Measurements from ENCODE around the gene GAMT.

GAMT gene

DNA sequence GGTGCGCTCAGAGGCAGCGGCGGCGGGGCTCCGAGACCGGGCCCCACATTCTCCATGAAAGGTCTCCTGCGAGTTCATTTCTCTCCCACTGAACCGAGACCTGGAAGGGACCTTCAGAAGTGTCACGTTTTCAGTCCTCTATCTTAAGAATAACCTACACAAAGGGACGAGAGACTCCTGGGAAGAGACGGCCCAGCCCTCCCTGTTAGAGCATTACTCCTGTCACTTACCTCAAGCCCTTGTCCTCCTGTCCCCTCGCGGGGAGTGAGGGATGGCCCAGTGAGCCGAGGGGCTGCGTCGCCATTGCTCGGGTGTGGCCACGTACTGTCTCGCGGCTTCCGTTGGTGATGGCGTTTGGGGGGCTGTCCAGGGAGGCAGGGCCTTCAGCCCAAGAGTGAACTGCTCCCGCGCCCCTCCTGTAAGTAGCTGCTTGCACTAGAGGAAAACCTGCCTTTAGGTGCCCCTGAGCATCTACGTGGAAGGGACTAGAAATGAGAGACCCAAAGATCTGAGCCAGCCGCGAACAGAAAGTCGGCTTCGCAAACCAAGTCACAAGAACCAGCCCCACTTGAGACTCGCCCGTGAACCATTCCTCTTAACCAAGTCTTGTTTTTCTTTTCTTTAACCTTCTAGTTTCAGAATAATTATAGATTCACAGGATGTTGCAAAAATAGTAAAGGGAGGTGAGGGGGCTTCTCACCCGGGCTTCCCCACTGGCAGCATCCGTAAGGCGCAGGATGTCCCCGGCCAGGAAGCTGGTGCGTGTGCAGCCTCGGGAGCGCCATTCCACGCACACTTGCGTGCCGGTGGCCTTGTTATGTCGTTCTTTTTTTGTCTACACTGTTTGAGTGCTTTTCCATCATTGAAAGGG is 38.7 kb downstream of the GAMT start:
- no peak for DNase-seq

DNA sequence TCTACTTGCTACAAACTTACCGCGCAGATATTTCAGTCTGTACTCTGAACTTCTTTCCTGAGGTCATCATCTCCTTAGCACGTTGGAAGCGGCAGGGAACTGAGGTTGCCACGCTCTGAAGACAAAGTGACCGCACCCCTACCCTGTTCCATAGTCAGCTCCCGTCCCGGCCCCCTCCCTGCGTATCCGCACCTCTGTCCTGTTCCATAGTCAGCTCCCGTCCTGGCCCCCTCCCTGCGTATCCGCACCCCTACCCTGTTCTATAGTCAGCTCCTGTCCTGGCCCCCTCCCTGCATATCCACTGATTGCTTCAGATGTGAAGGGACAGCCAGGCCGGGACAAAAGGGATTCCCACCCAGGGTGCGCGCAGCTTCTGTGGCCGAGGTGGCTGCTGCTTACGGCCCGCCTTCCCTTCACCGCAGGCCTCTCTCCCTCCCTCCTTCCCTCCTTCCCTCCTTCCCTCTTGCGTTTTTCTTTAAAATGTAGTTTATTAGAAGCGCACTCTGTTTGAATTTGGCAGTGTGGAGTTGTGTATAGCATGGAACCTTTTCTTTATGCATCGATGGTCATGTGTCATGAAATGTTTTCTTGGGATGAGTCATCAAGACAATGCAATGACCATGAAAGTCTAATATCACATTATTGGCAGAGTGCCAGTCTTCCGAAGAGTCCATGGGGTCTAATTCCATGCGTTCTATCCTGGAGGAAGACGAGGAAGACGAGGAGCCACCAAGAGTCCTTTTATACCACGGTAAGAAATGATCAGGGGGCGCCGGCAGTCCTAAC is 39.5 kb downstream of the GAMT start:
- peak; percentile 79 for DNase-seq

DNA sequence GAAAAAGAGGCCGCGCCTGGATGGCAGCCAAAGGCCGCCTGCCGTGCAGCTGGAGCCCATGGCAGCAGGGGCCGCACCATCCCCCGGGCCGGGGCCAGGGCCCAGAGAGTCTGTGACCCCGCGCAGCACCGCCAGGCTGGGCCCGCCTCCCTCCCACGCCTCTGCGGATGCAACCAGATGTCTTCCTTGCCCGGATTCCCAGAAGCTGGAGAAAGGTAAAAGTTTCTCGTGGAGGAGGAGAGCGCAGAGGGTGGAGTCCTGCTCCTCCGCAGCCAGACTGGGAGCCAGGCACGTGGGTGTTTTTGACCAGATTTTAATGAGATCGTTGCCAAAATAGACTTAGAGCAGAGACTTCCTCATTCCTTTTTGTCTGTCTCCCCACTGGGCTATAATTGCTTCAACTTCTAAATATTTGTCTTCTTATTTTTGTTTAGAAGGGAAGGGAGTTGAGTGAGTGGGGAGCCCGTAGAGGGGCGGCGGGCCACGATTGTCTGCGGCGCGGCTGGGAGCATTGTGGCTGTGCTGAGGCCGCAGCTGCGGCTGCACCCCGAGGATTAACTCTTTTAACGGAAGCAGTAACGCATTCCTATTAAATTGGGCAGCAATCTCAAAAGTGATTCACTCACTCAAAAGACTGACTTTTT is 40.4 kb downstream of the GAMT start:
- peak; percentile 86 for DNase-seq

DNA sequence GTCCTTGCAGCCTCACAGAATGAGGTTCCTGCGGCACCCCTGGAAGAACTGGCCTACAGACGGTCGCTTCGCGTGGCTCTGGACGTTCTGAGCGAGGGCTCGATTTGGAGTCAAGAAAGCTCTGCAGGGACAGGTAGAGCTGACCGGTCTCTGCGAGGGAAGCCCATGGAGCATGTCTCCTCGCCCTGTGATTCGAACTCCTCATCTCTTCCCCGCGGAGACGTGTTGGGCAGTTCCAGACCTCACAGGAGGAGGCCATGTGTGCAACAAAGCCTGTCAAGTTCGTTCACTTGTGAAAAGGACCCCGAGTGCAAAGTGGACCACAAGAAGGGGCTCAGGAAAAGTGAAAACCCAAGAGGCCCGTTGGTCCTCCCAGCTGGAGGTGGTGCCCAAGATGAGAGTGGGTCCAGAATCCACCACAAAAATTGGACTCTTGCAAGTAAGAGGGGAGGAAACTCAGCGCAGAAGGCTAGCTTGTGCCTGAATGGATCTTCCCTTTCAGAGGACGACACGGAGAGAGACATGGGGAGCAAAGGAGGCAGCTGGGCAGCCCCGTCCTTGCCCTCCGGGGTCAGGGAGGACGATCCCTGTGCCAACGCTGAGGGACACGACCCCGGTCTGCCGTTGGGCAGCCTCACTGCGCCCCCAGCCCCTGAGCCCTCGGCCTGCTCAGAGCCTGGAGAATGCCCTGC is 41.1 kb downstream of the GAMT start:
- DNase-seq = no peak

DNA sequence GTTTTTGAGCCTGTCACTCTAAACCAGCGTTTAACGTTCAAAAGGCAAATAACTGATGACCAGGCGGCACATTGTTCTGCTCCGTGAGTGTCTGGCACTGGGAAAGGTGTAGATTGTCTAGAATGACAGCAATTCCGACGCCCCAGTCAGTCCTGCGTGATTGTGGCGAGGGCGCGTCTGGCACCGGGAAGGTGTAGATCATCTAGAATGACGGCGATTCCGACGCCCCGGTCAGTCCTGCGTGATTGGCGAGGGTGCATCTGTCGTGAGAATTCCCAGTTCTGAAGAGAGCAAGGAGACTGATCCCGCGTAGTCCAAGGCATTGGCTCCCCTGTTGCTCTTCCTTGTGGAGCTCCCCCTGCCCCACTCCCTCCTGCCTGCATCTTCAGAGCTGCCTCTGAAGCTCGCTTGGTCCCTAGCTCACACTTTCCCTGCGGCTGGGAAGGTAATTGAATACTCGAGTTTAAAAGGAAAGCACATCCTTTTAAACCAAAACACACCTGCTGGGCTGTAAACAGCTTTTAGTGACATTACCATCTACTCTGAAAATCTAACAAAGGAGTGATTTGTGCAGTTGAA is 43.7 kb downstream of the GAMT start:
- DNase-seq = no peak

DNA sequence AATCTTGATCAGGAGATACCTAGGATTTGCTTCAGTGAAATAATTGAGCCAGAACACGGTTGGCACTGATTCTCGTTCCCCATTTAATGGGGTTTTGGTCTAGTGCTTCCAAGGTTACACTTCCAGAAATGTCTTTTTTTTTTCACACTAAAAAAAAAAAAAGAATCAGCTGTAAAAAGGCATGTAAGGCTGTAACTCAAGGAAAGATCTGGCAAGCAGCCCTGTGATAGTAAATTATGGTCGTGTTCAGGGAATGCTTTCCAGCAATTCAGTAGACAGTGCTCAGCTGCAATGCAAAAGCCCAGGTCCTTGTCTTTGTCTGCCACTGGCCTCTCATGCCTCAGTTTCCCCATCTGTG is 44.9 kb downstream of the GAMT start:
- peak; percentile 15 for DNase-seq

DNA sequence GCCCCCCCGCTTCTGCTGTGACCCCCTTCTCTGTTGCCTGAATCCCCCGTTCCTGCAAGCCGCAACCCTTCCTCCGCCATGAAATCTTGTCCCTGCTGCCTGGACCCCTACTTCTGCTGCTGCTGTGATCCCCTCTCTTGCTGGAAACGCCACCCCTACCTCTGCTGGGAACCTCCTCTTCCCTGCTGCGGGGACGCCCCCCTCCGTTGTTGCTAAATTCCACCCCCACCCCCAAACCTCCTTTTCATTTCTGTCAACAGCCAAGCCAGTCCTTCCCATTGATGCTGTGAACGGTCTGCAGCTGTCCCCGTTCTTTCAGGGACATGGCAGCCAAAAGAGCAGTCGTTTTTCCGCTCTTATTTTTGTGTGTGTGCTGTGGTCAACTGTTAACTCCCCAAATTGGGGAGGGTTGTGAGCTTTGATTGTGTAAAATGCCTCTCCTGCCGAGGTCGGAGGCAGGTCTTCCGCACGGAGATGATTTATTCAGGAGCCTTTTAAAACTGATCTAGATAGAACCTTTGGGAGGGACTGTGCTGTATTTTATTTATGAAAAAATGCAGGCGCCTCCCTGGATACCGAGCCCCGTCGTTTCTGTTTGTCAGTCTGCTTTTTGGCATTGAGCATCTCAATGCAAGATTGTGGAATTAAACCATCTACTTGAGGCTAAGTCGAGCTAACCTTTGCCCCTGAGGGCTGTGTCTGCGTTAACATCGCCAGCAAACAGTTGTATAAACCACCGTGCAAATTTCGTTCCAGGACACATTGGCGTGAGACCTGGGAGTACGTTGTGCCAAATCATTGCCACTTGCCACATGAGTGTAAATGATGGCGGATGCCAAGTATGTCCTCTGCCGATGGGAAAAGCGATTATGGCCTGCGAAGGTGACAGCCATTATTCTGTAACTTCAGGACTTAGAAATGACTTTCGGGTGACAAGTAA is 45.5 kb downstream of the GAMT start:
- DNase-seq = no peak

DNA sequence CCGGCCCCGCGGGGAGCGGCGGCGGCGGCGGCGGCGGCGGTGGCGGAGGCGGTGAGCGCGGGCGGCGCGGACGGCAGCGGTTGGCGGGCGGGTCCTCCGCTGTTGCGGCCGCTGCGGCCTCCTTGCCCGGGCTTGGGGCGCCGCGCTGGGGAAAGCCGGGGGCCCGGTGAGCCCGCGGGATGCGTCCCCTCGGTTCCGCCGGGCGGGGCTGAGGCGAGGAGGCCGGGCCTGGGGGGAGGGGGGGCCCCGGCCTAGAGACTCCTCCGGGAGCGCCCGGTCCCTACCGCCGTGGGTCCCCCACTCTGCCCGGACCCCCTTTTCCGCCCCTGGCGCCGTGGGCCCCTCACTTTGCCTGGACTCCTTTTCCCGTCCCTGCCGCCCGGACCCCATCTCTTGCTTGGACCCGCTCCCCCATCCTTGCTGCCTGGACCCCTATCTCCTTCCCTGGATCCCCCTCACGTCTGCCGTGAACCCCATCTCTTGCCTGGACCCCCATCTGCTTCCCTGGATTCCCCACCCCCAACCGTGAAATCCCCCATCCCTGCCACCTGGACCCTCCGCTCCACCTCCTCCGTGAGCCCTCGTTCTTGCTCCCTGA is 46.3 kb downstream of the GAMT start:
- DNase-seq = no peak

DNA sequence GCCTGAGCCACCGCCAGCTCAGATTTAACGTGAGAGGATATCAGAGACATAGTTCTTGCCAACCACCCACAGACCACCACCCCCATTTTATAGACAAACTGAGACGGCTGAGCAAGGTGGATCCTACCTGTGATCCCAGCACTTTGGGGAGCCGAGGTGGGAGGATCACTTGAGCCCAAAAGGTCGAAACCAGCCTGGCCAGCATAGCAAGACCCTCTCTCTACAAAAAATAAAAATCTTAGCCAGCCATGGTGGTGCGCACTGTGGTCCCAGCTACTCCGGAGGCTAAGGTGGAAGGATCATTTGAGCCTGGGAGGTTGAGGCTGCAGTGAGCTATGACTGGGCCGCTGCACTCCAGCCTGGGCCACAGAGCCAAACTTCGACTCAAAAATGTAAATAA is 48.2 kb downstream of the GAMT start:
- no peak for DNase-seq

DNA sequence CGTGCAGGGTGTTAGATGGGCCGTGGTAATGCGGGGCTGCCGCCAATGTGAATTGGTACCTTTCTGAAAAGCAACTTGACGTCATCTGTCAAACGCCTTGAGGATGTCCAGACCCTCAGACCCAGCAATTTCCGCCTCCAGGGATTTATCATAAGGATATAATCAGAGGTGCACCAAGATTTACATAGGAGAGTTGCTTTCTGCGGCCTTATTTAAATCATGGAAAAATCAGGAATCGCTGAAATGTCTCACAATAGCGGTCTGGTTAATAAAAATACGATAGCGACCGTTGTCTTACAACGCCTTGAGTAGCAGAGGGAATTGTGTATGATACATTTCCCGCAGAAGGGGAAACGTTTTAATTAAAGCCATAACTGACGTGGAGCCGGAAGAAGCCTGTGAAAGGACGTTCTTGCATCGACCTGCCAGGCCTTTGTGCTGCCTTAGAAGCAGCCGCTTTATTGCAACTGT is 49.9 kb downstream of the GAMT start:
- no peak for DNase-seq

DNA sequence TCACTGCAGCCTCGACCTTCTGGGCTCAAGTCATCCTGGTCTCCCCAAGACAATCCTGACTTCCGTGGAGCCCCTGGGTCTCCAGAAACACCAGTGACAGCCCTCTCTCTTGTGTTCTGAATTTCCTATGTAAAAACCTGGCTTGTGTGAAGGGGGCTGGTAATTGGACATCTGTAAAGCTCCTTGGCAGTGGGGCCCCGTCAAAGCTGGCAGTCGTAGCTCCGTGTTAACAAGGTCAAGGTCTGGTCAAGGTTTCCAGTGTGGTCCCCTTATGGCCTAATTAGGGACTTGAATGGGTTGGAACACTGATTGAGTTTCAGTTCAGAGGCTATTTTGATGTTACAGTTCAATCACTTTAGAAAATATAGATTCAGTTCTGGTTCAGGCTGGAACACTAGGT is 50.5 kb downstream of the GAMT start:
- no peak for DNase-seq

DNA sequence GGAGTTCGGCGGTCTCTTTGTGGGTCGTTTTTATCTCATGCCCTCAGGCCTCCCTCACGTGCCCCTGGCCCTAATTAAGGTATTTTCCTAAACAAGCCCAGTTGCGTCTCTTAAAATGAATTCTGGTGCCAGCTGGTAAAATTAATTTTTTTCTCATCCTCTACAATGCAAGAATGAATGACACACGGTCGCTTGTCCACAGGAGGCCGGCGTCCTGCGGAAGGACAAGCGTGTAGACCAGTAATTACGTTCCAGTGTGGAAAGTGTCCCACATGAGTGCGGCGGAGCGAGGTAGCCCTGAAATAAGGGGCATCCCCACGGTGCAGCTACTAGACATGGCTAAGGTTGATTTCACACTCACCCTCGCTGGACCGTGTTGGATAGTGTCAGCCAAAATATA is 52.1 kb downstream of the GAMT start:
- no peak for DNase-seq
